Adrenal gland (tissue), 12 donors: ENCODE data around the gene MPHOSPH10. TPM values are rescaled to one million over a fixed set of nuclear protein-coding genes. Genes with fewer than 3 reads are reported as not detected.
A peak's percentile ranks its signal among the peaks of the same experiment; 100 is the strongest.
"Not testable (repeated sequence)": the region's sequence is repeated elsewhere in the genome, so short reads cannot be mapped to it uniquely, and the experiment has no call there.

Source experiments
- DNase-seq, 7 donors: peaks; one replicate each; pipeline ENCODE4 v3.0.0-alpha.2; 2019 to 2020
- H3K27ac ChIP-seq, 5 donors: fragments of 200-600 bp; sonication (generic) in 4 of 5; 1 replicate in 3 of 5; 2 replicates in 2 of 5; pipeline versions ENCODE4 v1.5.1 to v1.8.0; 2016 to 2020; ENCODE audit warnings: mild to moderate bottlenecking in 1 of 5
- H3K27me3 ChIP-seq: fragments of 200-600 bp; 2 replicates; pipeline ENCODE4 v1.8.0; 2021
- H3K36me3 ChIP-seq, 2 donors: fragments of 200-600 bp; replicated peaks in 1 of 2; 1 replicate in 1 of 2; 2 replicates in 1 of 2; pipeline versions ENCODE4 v1.5.1 to v1.8.0; 2018 to 2022
- H3K4me1 ChIP-seq, 2 donors: fragments of 200-600 bp; replicated peaks in 1 of 2; 1 replicate in 1 of 2; 2 replicates in 1 of 2; pipeline versions ENCODE4 v1.5.1 to v1.8.0; 2018 to 2021
- H3K4me3 ChIP-seq, 4 donors: fragments of 200-600 bp; sonication (generic) in 3 of 4; one replicate each; pipeline ENCODE4 v1.5.1; 2016 to 2018
- H3K9me3 ChIP-seq, 3 donors: fragments of 200-600 bp; sonication (generic) in 1 of 3; replicated peaks in 1 of 3; 1 replicate in 2 of 3; 2 replicates in 1 of 3; pipeline versions ENCODE4 v1.5.1 to v1.8.0; 2016 to 2021
- CTCF ChIP-seq, 6 experiments: fragments of 450-650 bp in 4 of 6; fragments of 200-600 bp in 2 of 6; sonication (generic) in 1 of 6; IDR thresholded peaks; 1 replicate in 5 of 6; 2 replicates in 1 of 6; pipeline versions ENCODE4 v1.5.1 to v1.8.0; 2016 to 2021; ENCODE audit warnings: antibody characterized with exemption in 6 of 6, mild to moderate bottlenecking in 2 of 6, moderate library complexity in 1 of 6
- POLR2A ChIP-seq, 2 donors: fragments of 450-650 bp; IDR thresholded peaks; one replicate each; pipeline ENCODE4 v1.6.1; 2017; ENCODE audit warnings: antibody characterized with exemption in 2 of 2, mild to moderate bottlenecking in 2 of 2, moderate library complexity in 1 of 2
- WGBS, 4 donors: extraction: QIAGEN DNeasy Blood & Tissue Kit in 2 of 4; methylation state at CpG; one replicate each; pipeline versions ENCODE4 v1.1.5 to v1.1.7; 2013 to 2017; 5-methylcytosine and 5-hydroxymethylcytosine counted together
- intact Hi-C, 2 donors: fragments of 100-400 bp; cut with DNase I; formaldehyde crosslinking; loops; one replicate each; pipeline versions ENCODE4 v1.14.1 to v1.15.0; 2022 to 2023
- polyA plus RNA-seq, 3 donors: library from polyadenylated mRNA; stranded (reverse); fragments of 200-250 nt in 2 of 3; fragments of 350-450 nt in 1 of 3; fragmentation: Illumina TruSeq in 1 of 3; extraction: RNeasy Lipid Tissue Mini Kit (QIAGEN cat#74804) in 1 of 3; gene quantifications; one replicate each; pipeline ENCODE4 v1.2.3, GENCODE V29; 2013 to 2014
- total RNA-seq, 9 donors: library from RNA; depleted of rRNA in 4 of 9; stranded (reverse); fragments of >200 nt in 4 of 9; fragments of 120-200 nt in 1 of 9; fragmentation: NEBNext Ultra II Directional in 1 of 9; extraction: Animal tissue kit (Norgen Biotek cat#: 25700) in 1 of 9; gene quantifications; one replicate each; pipeline versions ENCODE4 v1.1.0 to v1.2.4, GENCODE V29; 2013 to 2023
- donor health status: healthy with polysubstance abuse.
- donor health status: Bipolar disorder and iron deficiency.
- donor health status: DM: yes; HTN: yes; CAD: no.
- donor health status: DM: no; HTN: no; CAD: no.
- donor health status: DM: no; HTN: no; CAD: no.
- donor health status: DM: yes; HTN: yes; CAD: no.

MPHOSPH10 gene
- total and polyA plus RNA-seq, 12 donors = 9.4 to 62.1 (median 28.8) TPM

GRCh38 chr2:71157124-71157793 lies 26.8 kb downstream of the MPHOSPH10 start:
- Histone ChIP-seq H3K36me3 (no peaks in the 10 kb centered on the region), H3K27me3 (no peaks in the 10 kb centered on the region), H3K27ac (no peak overlapping the region), H3K4me1 (no peaks in the 10 kb centered on the region), H3K9me3 (no peaks in the 10 kb centered on the region), H3K4me3 (no peak overlapping the region)
- peak in 6 of 7 donors; percentile 23 to 58 (median 39) for DNase-seq
- WGBS, 4 donors = 8 to 17% (median 14%) methylated on average over 15 to 16 of the region's 16 CpGs
- intact Hi-C loops = no loop called here
- no peak for TF ChIP-seq POLR2A (IDR thresholded peaks at IDR 0.05)
- TF ChIP-seq CTCF (IDR thresholded peaks at IDR 0.05) = peak; percentile 27 to 57 (median 40)

GRCh38 chr2:71166812-71167211 lies 36.4 kb downstream of the MPHOSPH10 start:
- H3K27me3 ChIP-seq = no peaks in the 10 kb centered on the region
- no peak overlapping the region for H3K4me3 ChIP-seq
- no peak for DNase-seq
- intact Hi-C loops = no loop called here
- H3K4me1 ChIP-seq = no peaks in the 10 kb centered on the region
- no peak overlapping the region for H3K27ac ChIP-seq
- no peaks in the 10 kb centered on the region for H3K9me3 ChIP-seq
- 41 to 78% (median 65%) methylated on average over 2 to 3 of the region's 3 CpGs for WGBS, 4 donors
- no peaks in the 10 kb centered on the region for H3K36me3 ChIP-seq
- TF ChIP-seq CTCF (IDR thresholded peaks at IDR 0.05) (no peak), POLR2A (IDR thresholded peaks at IDR 0.05) (no peak)

GRCh38 chr2:71173096-71173495 lies 42.7 kb downstream of the MPHOSPH10 start:
- DNase-seq = no peak
- Histone ChIP-seq H3K27me3 (peaks cover 3% of the 10 kb centered on the region), H3K4me3 (no peak overlapping the region), H3K36me3 (no peaks in the 10 kb centered on the region), H3K9me3 (no peaks in the 10 kb centered on the region), H3K4me1 (no peaks in the 10 kb centered on the region), H3K27ac (no peak overlapping the region)
- whole genome bisulfite sequencing, 4 donors = 46 to 77% (median 61%) methylated on average over 1 of the region's 1 CpG
- TF ChIP-seq CTCF (IDR thresholded peaks at IDR 0.05) (no peak), POLR2A (IDR thresholded peaks at IDR 0.05) (no peak)
- intact Hi-C loops = no loop called here

- Histone ChIP-seq H3K4me3 (no peak overlapping the region), H3K36me3 (no peaks in the 10 kb centered on the region), H3K4me1 (no peaks in the 10 kb centered on the region), H3K27me3 (peaks cover 3% of the 10 kb centered on the region), H3K27ac (no peak overlapping the region), H3K9me3 (no peaks in the 10 kb centered on the region)
- TF ChIP-seq CTCF (IDR thresholded peaks at IDR 0.05) (no peak), POLR2A (IDR thresholded peaks at IDR 0.05) (no peak)
- intact Hi-C loops = no loop called here
- WGBS, 4 donors = 55 to 67% (median 59%) methylated on average over 3 of the region's 3 CpGs
- DNase-seq = no peak
These were observed 43.8 kb downstream of the MPHOSPH10 start for GRCh38 chr2:71174207-71174606.

GRCh38 chr2:71178836-71179235 lies 48.4 kb downstream of the MPHOSPH10 start:
- WGBS, 4 donors = 68 to 78% (median 75%) methylated on average over 8 of the region's 8 CpGs
- intact Hi-C loops, H3K4me3 ChIP-seq: not testable (repeated sequence)

More at GRCh38 chr2:71178836-71179235, 48.4 kb downstream of the MPHOSPH10 start:
- not testable (repeated sequence) for H3K27ac ChIP-seq, H3K27me3 ChIP-seq, H3K9me3 ChIP-seq, H3K36me3 ChIP-seq, DNase-seq, H3K4me1 ChIP-seq
